ENCODE data around the gene EIF4A3. TPM values are rescaled to one million over a fixed set of nuclear protein-coding genes. Genes with fewer than 3 reads are reported as not detected.

EIF4A3 gene
- total and polyA plus RNA-seq, 10 of the 15 experiments (the other 5 are each of a cell fraction or from before 2014, with no cell fraction given), result 53.3 to 225 (median 103) TPM

GRCh38 chr17:80180192-80180591 lies 33.3 kb upstream of the EIF4A3 start:
- DNase-seq (ENCODE audit: low read depth, low spot score) (no peak), FAIRE-seq (no peak), ATAC-seq (no peak)
- H2AFZ ChIP-seq (ENCODE audit: control insufficient read depth, low read depth, low read length), result no peak overlapping the region
- no peaks in the 10 kb centered on the region for H3K79me2 ChIP-seq (ENCODE audit: control insufficient read depth, insufficient read depth, low read length)
- H3K27me3 ChIP-seq (replicated peaks in 1 of 2; ENCODE audit: control insufficient read depth in 2 of 2, insufficient read depth in 2 of 2, low read length in 1 of 2), result peaks cover 0 to 3% of the 10 kb centered on the region in 2 experiments; a peak in 2 of 4 replicates
- no peak overlapping the region for H3K4me2 ChIP-seq (ENCODE audit: control insufficient read depth, insufficient read depth)
- TF ChIP-seq FOXK2 (IDR thresholded peaks at IDR 0.05), result no peak
- TF ChIP-seq YY1 (IDR thresholded peaks at IDR 0.05; ENCODE audit: low read depth, low read length), result no peak
- no peak for TF ChIP-seq ATF3 (IDR thresholded peaks at IDR 0.05; ENCODE audit: borderline replicate concordance, extremely low read depth, low read depth, low read length)
- TF ChIP-seq BMI1 (IDR thresholded peaks at IDR 0.05; ENCODE audit: borderline replicate concordance), result no peak
- no peak for TF ChIP-seq YBX1 (IDR thresholded peaks at IDR 0.05)
- no peak for TF ChIP-seq NFXL1 (IDR thresholded peaks at IDR 0.05; ENCODE audit: borderline replicate concordance)
- TF ChIP-seq BCL11A (IDR thresholded peaks at IDR 0.05; ENCODE audit: low read depth, low read length), result no peak
- TF ChIP-seq IKZF1 (conservative IDR thresholded peaks at IDR 0.05), result no peak
- no peak for TF ChIP-seq GABPA (IDR thresholded peaks at IDR 0.05; ENCODE audit: low read depth)
- no peak for TF ChIP-seq SKIL (IDR thresholded peaks at IDR 0.05; ENCODE audit: low read depth, poor library complexity, severe bottlenecking)
- no peak for TF ChIP-seq MYB (IDR thresholded peaks at IDR 0.05; ENCODE audit: borderline replicate concordance, low read depth, low read length)
- TF ChIP-seq HDAC6 (IDR thresholded peaks at IDR 0.05; ENCODE audit: unreplicated experiment), result no peak
- no peak for TF ChIP-seq TCF3 (IDR thresholded peaks at IDR 0.05; ENCODE audit: borderline replicate concordance, insufficient read depth, low read depth, low read length)
- TF ChIP-seq TCF7 (IDR thresholded peaks at IDR 0.05; ENCODE audit: borderline replicate concordance), result no peak
- TF ChIP-seq NRF1 (conservative IDR thresholded peaks at IDR 0.05; ENCODE audit: low read depth, low read length), result no peak
- TF ChIP-seq STAT3 (IDR thresholded peaks at IDR 0.05; ENCODE audit: low read depth, low read length), result no peak
- no peak for TF ChIP-seq NR2C2 (IDR thresholded peaks at IDR 0.05; ENCODE audit: borderline replicate concordance, control insufficient read depth, insufficient read length, low read depth)
- TF ChIP-seq RELB (IDR thresholded peaks at IDR 0.05; ENCODE audit: low read depth), result no peak
- TF ChIP-seq PAX5 (IDR thresholded peaks at IDR 0.05; ENCODE audit: borderline replicate concordance, low read depth, low read length), result no peak
- H4K20me1 ChIP-seq (ENCODE audit: control insufficient read depth, insufficient read depth), result no peaks in the 10 kb centered on the region
- ChIA-PET POLR2A (no interaction called here), CTCF (no interaction called here), RAD21 (ENCODE audit: unreplicated experiment) (no interaction called here), SMC1A (ENCODE audit: uncharacterized antibody, unreplicated experiment) (no interaction called here)
- no TSS peak for BruUV-seq (replicated peaks)
- no peaks in the 10 kb centered on the region for H3K4me1 ChIP-seq (ENCODE audit: control insufficient read depth, insufficient read depth, low read length)
- H3K9ac ChIP-seq (ENCODE audit: control insufficient read depth, insufficient read depth, low read length), result no peak overlapping the region
- WGBS (ENCODE audit: insufficient coverage, insufficient replicate concordance, low lambda C conversion rate, missing lambda C conversion rate), result 41% methylated on average over 14 of the region's 14 CpGs
- no peaks in the 10 kb centered on the region for H3K36me3 ChIP-seq (ENCODE audit: control insufficient read depth in 2 of 2, insufficient read depth in 2 of 2, low read length in 1 of 2)
- intact Hi-C loops (cut with micrococcal nuclease; ENCODE audit: unreplicated experiment) (no loop called here), in situ Hi-C loops (cut with MboI) (no loop called here)
- no peak overlapping the region for H3K27ac ChIP-seq (ENCODE audit: control insufficient read depth, insufficient read depth)
- H3K9me3 ChIP-seq (replicated peaks; ENCODE audit: control insufficient read depth, insufficient read depth, low read length), result no peaks in the 10 kb centered on the region
- no peak overlapping the region for H3K4me3 ChIP-seq
